AG08396 (cell line): ENCODE results near the gene STX1A.

Experiments
- DNase-seq: peaks from one replicate; pipeline ENCODE4 v3.0.0; 2012; ENCODE audit warnings: low spot score, mixed read lengths

STX1A gene

DNA sequence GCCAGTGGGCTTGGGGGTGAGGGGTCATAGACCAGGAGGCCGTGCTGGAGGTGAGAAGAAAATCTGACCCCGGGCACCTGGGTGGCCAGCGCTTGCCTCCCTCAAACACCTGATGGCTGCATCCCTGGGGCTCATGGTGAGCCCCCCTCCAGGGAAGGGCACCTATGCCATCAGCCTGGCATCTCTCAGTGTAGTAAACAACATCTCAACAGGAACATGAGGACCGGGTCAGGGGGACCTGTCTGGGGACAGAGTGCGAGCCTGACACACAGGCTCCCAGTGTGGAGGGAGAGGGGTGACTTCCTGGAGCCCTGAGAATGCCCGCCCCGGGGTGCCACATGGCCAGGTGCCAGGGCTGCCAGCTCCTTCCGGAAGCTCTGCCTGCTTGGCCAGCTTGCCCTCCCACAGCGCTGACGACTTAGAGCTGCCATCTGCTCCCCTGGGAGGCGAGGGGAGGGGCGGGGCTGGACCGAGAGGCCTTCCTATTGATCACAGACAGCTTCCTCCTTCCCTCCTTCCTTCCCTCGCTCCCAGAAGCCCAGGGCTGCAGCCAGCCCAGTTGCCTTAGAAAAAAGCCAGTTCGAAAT is 12.3 kb downstream of the STX1A start:
- no peak for DNase-seq

DNA sequence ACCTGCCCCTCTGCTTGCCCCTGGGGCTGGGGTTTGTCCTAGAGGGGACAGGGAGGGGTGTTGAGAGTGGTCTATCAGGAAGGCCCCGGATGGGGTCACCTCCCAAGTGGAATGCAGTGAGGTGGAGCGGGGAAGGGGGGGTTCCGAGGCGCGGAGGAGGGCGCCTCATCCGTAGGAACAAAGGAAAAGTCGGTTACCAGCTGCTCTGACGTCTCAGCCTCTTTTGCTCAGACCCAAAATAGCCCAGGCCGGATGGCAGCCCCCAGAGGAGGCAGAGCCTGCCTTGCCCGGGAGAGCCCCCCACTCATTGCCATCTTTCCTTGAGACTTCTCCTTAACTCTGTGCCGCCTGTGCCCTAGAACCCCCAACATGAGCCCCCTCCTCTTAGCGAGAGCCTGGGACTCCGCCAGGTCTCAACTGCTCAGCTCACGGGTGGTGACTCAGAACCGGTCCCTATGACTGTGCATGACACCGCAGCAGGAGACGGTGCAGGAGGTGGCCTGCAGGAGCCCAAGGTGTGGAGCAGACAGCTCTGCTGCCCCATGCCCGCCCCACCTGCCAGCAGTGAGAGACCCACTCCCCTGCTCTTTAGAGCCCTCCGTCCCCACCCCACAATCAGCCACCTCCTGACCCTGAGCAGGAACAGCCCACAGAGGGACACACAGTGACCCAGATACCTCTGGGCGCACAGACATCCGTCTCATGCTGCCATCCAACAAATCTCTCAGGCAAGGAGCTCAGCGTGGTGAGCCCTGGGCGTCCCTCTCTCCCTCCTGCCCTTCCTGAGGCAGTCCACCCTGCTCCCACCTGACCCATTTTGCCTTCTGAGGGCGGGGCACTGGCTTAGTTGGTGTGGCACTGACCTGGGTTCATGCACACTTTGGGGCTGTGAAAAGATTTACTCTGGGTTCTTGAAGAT is 13.1 kb downstream of the STX1A start:
- no peak for DNase-seq

DNA sequence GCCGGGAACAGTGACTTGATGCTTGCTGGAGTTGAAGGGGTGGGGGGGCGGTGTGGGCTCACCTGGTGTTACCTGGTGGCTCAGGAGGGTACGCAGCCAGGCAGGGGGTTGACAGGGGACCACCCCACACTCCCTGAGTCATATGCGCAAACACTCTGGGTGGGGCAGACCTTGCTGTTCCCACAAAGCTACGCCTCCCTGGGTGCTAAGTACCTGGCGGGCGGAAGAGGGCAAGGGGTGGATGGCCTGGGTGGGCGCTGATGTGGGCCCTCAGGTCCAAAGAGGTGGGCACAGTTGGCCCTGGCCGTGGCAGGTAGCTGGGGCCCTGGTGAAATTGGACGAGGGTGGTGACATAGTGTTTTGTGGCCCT is 13.9 kb downstream of the STX1A start:
- no peak for DNase-seq

DNA sequence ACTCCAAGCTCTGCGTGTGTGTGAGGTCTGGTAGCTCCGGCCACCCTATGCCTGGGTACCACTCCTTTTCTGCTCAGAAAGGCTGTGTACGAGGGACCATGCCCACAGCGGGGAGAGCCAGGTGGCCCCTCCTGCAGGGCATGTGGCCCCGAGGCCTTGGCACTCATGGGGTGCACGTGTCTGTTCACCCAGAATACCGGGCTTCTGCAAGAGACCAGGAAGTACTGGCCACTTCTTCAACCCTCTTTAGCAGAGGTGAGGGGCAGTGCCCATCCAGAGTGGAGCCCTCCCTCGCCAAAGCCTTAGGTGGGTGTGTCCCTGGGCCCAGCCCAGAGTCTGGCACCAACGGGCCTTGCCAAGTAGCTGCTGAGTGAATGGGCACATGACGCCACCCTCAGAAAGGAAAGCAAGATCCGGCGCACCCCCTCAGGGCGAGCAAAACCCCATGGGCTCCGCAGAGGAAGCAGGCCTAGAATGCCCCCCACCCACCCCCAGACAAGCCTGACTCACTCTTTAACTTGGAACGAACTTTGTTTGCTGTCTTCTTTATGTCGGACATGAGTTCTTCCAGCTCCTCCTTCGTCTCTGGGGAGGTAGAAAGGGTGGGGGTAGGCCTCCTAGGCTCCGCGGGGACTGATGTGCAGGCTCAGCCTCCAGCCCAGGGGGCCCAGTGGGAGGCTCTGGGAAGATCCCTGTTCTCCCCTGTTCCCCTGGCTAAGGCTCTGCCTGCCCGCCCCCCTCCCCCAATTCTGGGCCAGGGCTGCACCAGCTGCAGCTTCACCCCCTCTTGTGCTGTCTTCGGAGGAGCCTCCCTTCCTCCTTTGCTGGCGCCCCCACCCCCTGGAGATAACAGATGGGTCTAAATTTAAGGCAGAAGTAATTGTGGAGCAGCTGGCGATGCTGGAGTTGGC is 14.6 kb downstream of the STX1A start:
- no peak for DNase-seq

DNA sequence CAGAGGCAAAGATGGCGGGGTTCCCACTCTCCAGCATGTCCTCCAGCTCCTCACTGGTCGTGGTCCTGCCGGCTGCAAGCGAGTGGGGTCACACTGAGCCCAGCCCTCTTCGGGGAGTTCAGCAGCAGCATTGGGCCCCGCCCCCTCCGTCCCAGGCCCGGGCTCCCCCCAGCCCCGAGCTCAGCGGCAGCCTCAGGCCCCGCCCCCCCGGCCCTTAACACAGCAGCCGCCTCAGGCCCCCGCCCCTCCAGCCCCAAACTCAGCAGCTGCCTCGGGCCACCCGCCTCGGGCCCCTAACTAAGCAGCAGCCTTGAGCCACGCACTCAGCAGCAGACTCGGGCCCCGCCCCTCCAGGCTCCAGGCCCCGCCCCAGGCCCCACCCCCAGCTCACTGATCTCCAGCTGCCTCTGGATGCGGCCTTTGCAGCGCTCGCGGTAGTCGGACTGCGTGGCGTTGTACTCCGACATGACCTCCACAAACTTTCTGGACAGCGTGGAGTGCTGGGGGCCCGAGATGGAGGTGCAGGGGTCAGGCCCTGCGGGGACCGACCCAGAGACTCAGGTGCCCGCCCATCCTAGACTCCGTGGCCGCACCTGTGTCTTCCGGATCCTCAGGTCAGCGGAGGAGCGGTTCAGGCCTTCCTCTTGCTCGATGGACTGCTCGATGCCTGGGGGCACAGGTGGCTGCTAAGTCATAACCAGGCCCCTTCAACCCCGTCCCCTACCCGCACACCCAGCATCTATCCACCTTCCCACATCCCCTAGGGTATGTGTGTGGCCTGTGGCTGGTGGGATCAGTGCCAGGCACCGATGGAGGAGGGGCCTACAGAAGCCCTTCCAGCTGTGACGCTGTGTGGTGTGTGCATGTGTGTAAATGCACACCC is 15.5 kb downstream of the STX1A start:
- peak; percentile 73 for DNase-seq

DNA sequence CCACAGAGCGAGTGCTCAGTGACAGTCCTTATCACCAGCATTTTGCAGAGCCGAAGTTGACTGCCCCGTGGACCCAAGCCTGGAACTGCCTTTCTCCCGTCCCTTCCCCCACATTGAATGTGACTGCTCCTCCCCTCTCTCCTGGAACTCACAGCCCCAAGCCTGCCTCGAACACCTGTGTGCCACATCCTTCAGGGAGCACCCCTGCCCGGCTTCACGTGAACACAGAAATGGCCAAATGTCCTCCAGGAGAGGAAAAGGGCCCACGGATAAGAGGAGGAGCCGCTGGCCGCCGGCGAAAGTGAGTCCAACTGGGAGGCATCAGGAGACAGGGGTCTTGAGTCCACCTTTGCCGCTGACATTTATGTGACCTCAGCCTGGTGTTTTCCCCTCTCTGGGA is 16.2 kb downstream of the STX1A start:
- DNase-seq = no peak

DNA sequence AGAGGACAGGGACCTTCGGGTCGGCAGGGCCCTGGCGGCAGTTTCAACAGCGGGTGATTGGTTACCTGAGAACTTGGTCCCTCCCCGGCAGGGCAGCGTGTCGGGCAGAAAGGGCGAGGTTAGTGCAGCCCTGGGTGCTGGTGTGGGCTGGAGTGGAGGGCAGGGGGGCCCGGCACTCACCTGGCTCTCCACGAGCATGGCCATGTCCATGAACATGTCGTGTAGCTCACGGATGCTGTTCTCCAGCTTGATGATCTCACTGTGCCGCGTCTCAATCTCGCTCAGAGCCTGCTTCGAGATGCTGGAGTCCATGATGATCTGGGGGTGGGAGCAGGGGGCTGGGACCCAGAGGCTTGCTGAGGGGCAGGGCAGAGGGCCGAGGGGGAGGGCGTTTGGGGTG is 16.8 kb downstream of the STX1A start:
- no peak for DNase-seq

DNA sequence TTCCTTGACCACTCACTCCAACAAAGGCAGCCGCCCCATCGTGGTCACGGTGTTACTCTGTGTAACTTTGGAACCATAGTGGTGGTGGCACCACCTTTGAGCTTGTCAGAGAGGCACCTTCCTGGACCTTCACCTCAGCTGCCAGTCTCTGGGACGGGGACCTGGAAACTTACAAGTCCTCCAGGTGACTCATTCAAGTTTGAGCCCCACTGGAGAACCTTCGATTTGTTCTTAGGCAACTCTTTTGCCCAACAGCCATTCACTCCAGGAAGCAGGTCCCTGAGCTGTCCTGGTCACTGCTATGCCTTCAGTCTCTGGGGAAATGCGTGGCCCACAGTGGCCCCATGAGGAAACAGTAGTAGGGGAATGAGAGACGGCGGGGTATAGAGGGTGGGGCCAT is 17.2 kb downstream of the STX1A start:
- no peak for DNase-seq

DNA sequence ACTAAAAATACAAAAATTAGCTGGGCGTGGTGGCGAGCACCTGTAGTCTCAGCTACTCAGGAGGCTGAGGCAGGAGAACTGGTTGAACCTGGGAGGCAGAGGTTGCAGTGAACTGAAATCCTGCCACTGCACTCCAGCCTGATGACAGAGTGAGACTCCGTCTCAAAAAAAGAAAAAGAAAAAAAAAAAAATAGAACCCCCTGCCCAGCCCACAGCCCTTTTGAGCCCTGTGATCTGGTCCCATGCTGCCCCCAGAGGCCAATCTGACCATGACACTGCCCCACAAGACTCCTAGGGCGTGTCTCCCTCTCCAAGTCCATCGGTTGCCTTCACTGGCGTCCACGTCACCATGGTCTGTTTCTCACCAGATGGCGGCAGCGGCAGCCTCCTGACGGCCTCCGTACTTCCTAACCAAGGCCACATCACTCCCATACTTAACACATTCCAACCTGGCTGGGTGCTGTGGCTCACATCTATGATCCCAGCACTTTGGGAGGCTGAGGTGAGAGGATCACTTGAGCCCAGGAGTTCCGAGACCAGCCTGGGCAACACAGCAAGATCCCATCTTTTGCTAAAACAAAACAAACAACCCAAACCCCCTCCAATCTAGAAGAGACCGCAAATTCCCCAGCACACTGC is 18.0 kb downstream of the STX1A start:
- peak; percentile 77 for DNase-seq

DNA sequence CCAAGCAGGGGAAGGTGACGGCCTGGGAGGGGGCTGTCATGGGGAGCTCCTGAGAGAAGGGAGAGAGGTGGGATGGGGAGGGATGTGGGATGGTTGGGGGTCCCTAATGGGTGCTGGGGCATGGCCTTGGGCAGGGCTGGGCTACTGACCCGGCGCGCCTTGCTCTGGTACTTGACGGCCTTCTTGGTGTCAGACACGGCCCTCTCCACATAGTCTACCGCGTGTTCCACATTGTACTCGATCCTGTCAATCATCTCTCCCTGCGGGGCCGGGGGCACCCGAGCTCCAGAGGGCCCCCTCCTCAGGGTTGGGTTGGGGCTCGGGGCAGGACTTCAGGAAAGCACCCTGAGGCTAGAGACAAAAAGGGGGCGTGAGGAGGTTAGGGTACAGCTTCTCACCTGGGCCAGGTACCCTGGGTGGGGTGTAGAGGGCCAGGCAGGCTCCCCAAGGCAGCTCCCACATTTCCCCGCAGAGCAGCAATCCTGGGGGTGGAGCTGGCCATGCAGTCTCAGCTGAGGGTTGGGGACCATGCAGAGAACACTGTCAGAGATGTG is 18.8 kb downstream of the STX1A start:
- no peak for DNase-seq

DNA sequence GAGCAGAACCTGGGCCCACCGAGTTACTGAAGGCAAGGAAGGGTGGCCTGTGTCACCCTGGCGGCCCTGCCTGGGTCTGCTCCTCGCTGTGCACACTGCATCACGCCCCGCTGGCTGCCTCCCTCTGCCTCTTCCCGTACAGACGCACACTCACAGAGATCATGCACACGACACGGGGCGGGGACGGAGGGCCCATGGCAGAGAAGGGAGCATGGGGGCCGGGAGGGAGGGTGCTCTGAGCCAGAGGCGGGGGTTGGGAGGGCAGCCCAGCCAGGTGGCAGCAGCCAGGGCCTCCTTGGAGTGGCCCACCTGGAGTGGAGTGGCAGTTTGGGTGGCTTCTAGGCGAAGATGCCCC is 19.4 kb downstream of the STX1A start:
- DNase-seq = no peak

DNA sequence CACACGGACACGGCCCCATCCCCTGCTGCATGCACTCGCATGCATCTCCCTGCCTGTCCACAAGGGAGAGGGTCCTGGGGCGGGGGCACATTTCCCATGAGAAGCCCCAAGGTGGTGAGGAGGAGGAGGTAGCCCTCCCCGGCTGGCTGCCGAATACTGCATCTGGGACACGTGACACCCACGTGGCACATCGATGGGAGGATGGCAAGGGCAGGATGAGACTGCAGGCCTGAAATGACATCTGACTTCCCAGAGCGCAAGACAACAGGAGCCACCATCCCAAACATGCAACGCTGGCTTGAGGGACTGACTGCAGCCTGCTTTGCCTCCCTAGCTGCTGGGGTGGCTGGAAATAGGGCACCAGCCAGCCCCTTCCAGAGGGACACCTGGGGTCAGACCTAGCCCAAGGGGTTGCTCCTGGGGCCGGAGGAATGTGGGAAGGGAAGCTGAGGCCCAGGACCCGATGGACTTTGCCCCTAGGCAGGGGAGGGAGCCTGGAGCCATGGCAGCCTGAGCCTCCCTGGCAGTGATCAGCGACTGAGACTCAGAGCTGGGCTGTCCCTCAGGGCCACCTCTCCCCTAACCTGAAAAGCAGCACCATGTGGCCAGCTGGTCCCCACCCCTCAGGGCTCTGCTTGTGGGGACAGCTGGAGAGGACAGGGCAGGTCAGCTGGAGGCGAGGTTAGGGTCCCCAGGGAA is 19.9 kb downstream of the STX1A start:
- no peak for DNase-seq

DNA sequence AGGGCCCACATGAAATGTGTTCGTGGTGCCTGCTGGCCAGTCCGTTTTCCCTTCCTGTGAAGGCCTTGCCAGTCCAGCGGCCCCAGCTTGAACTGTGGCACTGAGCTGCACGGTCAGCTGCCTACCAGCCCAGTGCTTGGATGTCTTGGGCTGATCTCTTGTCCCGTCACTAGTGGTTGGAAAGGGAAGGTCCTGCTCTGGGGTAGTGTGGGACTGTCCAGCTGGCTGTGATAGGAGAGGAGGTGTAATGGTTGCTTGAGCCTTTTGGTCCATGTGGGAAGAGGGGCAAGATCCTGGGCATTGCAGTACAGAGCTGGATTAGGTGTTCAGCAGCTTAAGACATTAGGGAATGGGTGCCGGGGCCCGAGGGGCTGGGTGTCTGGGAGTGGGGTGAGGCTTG is 21.1 kb downstream of the STX1A start:
- no peak for DNase-seq

DNA sequence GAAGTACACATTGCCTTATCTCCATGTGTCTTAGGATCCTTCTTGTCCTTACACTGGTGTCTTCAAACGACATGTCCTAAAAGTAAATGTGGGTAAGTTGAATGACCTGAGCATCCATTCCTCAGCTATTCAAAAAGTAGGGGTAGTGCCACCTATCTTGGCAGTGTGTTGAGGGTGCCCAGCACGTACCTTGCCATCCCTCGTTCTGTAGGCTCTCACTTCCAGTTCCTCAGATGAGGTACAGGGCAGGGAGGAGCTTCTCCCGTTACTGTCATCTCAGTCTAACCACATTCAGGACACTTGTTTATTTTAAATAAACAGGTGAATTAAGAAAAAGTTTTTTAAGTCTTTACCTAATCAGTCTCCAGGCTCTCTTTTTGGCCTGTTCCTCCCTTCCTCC is 23.1 kb downstream of the STX1A start:
- no peak for DNase-seq

DNA sequence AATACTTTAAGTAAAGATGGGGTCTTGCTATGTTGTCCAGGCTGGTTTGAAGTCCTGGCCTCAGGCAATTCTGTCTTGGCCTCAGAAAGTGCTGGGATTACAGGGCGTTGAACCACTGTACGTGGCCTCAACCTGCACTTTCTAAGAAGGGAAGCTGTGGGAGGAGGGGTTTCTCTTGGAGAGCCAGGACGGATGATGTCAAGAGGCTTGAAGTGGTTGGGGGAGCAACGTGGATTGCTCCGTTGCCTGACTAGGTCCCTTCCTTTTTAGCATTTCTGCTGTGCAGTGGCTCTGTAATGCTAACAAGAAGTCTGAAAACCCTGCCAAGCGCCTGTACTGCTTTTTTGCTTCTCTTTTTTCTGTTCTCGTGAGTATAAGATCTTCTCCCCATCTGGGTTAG is 28.8 kb downstream of the STX1A start:
- DNase-seq = no peak

DNA sequence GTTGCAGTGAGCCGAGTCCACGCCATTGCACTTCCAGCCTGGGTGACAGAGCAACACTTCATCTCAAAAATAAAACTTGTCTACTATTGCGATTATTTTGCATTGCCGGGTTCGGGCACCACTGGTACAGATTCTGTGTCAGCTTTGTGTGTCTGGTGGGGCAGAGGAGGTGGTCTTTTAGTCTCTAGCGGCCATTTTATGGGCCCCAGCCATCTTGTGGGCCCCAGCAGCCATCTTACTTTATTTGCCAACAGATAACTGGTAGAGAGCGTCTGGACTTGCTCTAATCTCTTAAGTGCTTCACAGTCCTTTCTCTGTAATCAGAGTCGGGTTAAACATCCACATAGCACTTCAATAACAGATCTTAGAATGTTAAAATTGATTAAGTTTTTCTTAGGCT is 31.2 kb downstream of the STX1A start:
- no peak for DNase-seq

DNA sequence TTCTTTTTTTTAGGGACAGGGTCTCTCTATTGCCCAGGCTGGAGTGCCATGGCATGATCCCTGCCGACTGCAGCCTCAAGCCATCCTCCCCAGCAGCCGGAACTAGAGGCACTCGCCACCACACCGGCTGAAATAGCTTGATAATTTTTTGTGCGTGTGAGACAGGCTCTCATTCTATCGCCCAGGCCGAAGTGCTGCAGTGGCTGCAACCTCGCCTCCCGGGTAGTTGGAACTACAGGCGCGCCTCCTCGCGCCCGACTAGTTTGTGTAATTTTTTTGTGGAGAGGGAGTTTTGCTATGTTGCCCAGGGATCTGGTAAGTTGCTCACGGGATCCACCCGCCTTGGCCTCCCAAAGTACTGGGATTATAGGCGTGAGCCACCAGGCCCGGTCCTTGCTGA is 34.2 kb downstream of the STX1A start:
- no peak for DNase-seq

DNA sequence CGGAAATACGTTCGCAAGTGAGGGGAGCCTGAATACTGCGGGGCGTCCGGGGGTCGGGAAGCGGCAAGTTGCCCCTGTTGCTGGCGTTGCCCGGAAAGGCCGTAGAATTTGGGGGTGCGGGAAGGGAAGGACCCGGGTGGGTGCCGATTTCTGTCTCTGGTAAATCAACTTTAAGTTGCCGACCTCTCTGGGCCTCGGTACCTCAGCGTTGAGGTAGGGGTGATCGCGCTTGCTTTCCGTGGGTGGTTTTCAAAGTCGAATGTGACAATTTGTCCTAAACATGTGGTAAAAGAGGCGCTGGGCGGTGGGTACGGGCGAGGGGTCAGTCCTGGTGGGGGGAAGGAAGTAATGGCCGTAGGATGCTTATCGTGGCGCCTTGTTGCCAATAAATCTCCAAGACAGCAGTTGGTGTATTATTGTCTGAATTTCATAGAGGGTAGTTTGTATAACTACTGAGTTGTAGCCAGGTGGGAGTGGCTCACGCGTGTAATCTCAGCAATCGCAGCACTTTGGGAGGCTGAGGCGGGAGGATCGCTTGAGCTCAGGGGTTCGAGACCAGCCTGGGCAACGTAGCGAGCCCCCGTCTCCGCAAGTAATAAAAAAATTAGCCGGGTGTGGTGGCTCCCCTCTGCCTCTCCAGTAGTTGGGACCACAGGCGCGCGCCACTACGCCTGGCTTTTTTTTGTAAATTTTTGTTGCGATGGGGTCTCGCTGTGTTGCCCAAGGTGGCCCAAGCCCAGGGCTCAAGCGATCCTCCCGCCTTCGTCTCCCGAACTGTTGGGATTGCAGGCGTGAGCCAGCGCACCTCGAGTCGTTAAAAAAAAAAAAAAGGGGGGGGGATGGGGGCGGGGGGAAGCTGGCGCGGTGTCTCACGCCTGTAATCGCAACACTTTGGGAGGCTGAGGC is 35.4 kb downstream of the STX1A start:
- no peak for DNase-seq

DNA sequence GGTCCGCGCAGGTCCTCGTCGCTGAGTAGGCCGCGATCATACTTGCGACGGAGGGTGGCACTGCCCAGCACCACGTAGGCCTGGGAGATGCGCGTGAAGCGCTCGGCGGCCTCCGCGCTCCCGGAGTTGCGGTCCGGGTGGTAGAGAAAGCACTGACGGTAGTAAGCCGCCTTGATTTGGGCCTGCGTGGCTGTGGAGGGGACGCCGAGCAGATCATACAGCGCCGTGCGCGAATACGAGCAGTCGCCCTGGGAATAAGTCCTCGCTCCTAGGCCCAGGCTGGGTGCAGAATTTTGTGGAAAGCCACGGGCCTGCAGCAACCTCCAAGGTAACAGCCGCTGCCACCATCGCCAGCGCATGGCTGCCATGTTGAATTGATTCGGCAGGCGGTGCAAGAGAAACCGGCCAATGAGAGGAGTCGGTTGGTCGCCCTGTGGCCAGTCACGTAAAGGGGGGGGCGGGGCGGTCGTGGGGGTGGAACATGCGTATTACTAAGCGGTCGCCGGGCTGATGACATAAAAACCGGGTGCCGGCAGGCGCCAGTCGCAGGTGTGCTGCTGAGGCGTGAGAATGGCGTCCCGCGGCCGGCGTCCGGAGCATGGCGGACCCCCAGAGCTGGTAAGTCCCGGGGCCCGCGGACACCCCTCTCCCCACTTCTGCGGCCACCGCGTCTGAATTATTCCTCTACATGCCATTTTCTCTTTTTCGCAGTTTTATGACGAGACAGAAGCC is 36.2 kb downstream of the STX1A start, which contains the start of the genes BUD23 and DNAJC30:
Gene BUD23, plus strand, starts transcription at position 542 of the 732 bp plus-strand sequence. Its CDS starts 29 bp downstream, at position 571.
Gene DNAJC30, minus strand, starts transcription at position 398 of the 732 bp plus-strand sequence. Its CDS starts 30 bp downstream, at position 368.
- DNase-seq = peak; percentile 99
